ENCODE results near the gene CDH22. TPM values are rescaled to one million over a fixed set of nuclear protein-coding genes. Genes with fewer than 3 reads are reported as not detected.

CDH22 gene
- total RNA-seq, 1 donor from 2014 or later = 0.18 TPM

GRCh38 chr20:46226602-46227001 is 81.7 kb downstream of the CDH22 start:
- no peaks in the 10 kb centered on the region for H3K9me3 Mint-ChIP-seq
- no peak overlapping the region for H3K27ac Mint-ChIP-seq
- no peak for DNase-seq (ENCODE audit: low spot score in 2 of 2, unreplicated experiment in 2 of 2)
- no peak for TF ChIP-seq CTCF (IDR thresholded peaks at IDR 0.05; ENCODE audit: unreplicated experiment)
- H3K4me1 Mint-ChIP-seq = no peaks in the 10 kb centered on the region
- H3K4me3 Mint-ChIP-seq = no peak overlapping the region
- no peaks in the 10 kb centered on the region for H3K36me3 Mint-ChIP-seq
- H3K27me3 Mint-ChIP-seq (ENCODE audit: low read depth) = peaks cover 57% of the 10 kb centered on the region

DNA sequence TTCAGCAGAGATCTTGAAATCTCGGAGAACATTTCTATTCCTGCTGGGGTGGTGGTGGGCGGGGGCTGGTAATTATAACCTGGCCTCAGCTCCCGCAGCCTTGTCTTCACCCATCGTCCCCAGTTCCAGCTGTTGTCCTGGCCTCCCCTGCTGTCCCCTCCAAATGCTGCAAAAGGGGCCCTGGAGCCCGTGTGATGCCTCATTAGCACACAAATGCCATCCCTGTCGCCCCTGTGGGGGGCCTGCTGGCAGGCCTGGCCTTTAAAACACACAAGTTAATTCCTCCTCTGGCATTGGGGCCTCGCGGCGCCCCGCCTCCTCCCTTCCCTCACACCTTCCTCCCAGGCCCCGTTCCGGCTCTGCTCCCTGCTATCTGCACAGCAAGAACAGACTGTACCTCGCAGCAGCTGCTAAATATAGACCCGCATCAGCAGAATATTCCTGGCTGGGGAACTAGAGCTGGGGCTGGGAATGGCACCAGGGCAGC is 85.7 kb downstream of the CDH22 start:
- Mint-ChIP-seq H3K4me1 (no peaks in the 10 kb centered on the region), H3K4me3 (no peak overlapping the region), H3K27me3 (ENCODE audit: low read depth) (peaks cover 62% of the 10 kb centered on the region), H3K27ac (no peak overlapping the region), H3K36me3 (no peaks in the 10 kb centered on the region), H3K9me3 (no peaks in the 10 kb centered on the region)
- TF ChIP-seq CTCF (IDR thresholded peaks at IDR 0.05; ENCODE audit: unreplicated experiment) = no peak
- DNase-seq (ENCODE audit: low spot score in 2 of 2, unreplicated experiment in 2 of 2) = no peak

DNA sequence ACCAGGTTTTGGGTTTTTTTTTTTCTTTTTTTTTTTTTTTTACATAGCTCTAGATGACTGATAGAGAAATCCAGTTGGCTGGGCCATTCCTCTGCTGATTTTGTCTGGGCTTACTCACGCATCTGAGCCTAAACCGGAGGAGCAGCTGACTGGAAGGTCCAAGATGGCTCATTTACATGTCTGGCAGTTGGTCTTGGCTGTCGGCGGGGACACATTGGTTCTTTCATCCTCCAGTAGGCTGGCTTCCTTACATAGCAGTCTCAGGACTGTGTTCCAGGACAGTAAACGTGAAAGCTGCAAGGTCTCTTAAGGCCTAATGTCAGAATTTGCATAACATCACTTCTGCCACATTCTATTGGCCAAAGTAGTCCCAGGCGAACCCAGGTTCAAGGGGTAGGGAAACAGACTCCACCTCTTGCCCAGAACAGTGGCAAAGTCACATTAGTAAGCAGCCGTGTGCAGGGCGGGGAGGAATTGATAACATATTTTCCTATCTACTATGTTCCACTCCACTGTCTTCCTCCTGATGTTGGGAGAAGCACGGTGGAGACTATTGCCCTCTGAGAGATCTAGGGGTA is 87.0 kb downstream of the CDH22 start:
- Mint-ChIP-seq H3K4me3 (no peak overlapping the region), H3K4me1 (no peaks in the 10 kb centered on the region), H3K9me3 (no peaks in the 10 kb centered on the region), H3K27ac (no peak overlapping the region), H3K27me3 (ENCODE audit: low read depth) (peaks cover 54% of the 10 kb centered on the region), H3K36me3 (no peaks in the 10 kb centered on the region)
- DNase-seq (ENCODE audit: low spot score in 2 of 2, unreplicated experiment in 2 of 2) = no peak
- TF ChIP-seq CTCF (IDR thresholded peaks at IDR 0.05; ENCODE audit: unreplicated experiment) = no peak

GRCh38 chr20:46220455-46221207 is 87.7 kb downstream of the CDH22 start:
- no peak for TF ChIP-seq CTCF (IDR thresholded peaks at IDR 0.05; ENCODE audit: unreplicated experiment)
- Mint-ChIP-seq H3K27ac (no peak overlapping the region), H3K4me1 (no peaks in the 10 kb centered on the region)

GRCh38 chr20:46219920-46220319 is 88.4 kb downstream of the CDH22 start:
- Mint-ChIP-seq H3K4me3 (no peak overlapping the region), H3K27me3 (ENCODE audit: low read depth) (peaks cover 48% of the 10 kb centered on the region), H3K36me3 (no peaks in the 10 kb centered on the region), H3K9me3 (no peaks in the 10 kb centered on the region), H3K4me1 (peaks cover 1% of the 10 kb centered on the region), H3K27ac (no peak overlapping the region)
- DNase-seq (ENCODE audit: low spot score in 2 of 2, unreplicated experiment in 2 of 2) = no peak
- no peak for TF ChIP-seq CTCF (IDR thresholded peaks at IDR 0.05; ENCODE audit: unreplicated experiment)

More at GRCh38 chr20:46220455-46221207, 87.7 kb downstream of the CDH22 start:
- DNase-seq (ENCODE audit: low spot score in 2 of 2, unreplicated experiment in 2 of 2) = no peak
- H3K27me3 Mint-ChIP-seq (ENCODE audit: low read depth) = peaks cover 49% of the 10 kb centered on the region
- no peaks in the 10 kb centered on the region for H3K9me3 Mint-ChIP-seq
- H3K4me3 Mint-ChIP-seq = no peak overlapping the region
- H3K36me3 Mint-ChIP-seq = no peaks in the 10 kb centered on the region

Measured in mesothelial cell of epicardium (in vitro differentiated cells).